GM20431 (cell line): Measurements from ENCODE around the gene GFM1.
"Not testable (repeated sequence)": the region's sequence is repeated elsewhere in the genome, so short reads cannot be mapped to it uniquely, and the experiment has no call there.

Source experiments
- in situ Hi-C: fragments of 300-500 bp; cut with MseI, MboI; formaldehyde crosslinking; loops from one replicate; pipeline ENCODE4 v1.15.0; 2020; ENCODE audit warnings: low sequenced_read_pairs; ENCODE audit not compliant: unreplicated experiment

The GFM1 gene

DNA sequence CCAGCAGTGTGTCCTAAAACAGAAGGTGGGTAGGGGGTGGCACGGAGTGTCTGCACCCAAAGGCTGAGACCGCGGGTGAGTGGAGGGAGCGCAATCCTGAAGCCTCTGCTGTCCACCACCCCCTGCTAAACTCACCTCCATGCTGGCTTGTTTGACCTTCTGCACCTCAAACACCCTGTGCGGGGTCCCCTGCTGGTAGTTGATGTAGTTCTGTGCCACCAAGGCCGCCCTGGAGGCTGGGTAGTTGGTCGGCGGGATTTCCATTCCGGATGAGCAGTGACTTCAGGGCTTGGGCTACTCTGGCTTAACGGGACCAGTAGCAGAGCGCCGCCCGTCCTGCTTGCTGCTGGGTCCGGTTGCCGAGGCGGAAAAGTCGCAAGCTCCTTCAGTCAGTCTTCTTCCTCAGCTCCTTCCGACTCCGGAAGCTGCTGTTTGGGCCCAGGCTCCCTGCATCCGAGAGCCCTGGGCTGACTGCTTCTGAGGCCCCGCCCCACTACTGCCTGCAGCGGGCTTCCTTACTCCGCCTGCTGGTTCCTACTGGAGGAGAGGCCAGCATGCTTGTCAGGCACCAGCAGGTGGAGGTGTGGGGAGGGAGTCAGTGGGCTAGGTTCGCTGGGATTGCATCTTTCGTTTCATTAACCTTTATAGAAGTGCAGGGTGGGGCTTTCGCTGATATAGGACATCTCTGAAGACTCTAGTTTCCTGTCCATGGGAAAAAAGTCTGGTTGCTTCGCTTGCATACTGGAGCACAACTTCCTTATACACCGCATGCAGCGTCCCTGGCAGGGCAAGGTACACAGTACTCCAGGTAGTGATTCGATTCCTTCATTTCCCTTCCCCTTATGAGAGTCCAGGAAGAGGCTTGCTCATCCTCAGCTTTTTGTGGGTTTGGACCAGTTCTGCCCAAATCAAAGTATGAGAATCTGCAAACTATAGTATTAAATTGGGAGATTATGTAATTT, 28.2 kb downstream of the GFM1 start, which contains the start of gene LXN:
TSS of gene LXN (minus strand) at position 434 of the 962 bp plus-strand sequence. CDS start at position 264, 170 bp downstream.
- in situ Hi-C loops: no loop called here

DNA sequence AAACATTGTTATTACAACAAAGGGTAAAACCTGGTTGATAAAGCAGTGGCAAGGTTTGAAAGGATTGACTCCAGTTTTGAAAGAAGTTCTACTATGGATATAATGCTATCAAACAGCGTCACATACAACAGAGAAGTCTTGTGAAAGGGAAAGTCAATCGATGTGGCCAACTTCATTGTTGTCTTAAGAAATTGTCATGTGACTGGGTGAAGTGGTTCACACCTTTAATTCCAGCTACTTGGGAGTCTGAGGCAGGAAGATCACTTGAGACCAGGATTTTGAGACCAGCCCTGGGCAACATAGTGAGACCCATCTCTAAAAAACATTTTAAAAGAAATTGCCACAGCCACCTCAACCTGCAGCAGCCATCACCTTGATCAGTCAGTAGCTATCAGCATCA, 34.4 kb downstream of the GFM1 start:
- in situ Hi-C loops: no loop called here

DNA sequence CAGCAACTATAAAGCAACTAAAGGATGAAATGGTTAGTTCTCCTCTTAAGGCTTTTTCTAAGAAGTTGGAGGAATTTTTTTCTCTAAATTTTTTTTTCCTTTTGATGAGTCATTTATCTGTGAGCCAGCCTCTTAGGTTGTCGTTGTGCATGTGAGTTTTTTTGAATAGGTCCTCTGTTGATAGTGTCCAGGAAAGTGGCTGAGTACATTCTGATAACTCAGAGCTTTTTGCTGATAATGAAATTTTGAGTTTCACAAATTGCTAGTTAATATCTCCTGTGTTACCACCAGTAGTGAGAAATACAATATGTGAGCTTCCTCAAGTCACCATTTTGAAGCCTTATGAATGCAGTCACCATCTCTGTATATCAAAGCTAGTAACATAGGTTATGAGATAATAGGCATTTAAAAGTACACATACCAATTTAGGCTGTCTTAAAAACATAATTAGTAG, 35.2 kb downstream of the GFM1 start:
- in situ Hi-C loops: no loop called here

DNA sequence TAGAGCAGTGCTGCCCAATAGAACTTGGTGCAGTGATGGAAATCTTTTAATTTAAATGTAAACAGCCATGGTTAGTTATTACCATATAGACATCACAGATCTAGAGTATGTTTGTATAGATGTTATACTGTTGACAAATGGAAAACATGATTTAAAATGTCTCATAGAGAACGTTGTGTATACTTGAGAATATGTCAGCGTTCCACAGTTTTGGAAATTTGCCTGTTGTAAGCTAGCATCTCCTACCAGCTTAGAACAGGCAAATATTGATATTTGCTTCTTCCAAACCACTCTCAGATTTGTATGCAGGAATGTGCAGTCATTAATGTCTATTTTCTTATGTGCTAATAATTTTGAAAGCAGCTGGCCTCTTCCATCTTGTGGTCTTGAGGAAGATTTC, 36.5 kb downstream of the GFM1 start:
- in situ Hi-C loops: no loop called here

DNA sequence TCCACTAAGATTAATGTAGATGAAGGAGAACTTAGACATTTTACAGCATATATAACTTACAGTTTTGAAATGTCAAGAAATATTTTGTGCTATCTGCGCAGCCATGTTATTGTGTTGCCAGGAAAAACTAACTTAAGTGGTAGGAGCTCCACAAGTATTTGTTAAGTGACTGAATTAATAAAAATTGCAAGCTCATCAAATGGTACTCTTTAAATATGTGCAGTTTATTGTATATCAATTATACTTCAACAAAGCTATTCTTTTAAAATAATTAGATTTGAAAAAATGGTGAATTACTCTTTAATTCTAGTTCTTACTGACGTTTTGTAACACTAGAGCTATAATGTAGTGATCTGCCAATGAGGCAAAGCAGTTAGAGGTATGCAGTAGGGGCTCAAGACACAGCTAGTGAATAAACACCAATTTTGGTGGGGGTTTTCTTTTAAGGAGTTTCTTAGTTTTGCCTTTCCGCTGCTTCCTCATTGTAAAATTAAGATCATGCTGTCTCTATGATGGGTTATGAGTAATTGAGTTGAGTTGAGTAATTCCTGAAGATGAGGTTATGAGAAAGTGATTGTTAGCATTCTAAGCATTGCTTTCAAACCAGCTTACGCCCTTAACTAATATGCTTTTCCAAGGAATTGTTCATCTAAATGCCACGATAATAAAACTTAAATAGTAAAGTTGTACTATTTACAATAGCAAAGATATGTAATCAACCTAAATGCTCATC, 39.1 kb downstream of the GFM1 start:
- in situ Hi-C loops: no loop called here

DNA sequence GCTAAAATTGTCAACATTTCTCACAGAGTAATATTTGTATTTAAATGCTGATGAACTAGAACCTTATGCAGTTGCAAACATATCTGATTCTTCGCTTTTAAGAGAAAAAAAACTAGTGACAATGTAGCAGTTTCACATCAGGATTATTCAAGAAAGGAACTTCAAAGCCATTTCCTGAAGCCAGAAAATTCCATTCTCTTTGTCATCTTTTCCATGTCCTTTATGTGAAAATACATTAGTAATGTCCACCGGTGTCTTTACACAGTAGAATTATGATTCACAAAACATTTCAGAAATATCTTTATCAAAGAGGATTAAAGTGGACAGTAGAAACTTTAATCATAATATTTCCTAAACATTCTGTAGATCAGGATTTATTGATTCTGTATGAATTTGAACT, 40.8 kb downstream of the GFM1 start:
- in situ Hi-C loops: no loop called here

DNA sequence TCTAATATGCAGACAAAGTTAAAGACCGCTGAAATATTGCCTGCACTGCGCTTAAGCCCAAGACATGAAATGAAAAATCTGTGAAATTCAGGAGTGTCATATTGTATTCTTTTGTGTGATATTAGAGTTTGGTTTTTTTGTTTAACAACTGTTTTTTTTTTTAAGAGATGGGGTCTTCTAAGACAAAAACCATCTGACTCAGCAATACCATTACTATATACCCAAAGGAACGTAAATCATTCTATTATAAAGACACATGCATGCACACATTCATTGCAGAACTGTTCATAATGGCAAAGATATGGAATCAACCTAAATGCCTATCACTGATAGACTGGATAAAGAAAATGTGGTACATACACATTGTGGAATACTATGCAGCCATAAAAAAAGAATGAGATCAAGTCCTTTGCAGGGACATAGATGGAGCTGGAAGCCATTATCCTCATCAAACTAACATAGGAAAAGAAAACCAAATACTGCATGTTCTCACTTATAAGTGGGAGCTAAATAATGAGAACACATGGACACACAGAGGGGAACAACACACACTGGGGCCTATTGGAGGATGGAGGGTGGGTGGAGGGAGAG, 49.6 kb downstream of the GFM1 start:
- in situ Hi-C loops: not testable (repeated sequence)

DNA sequence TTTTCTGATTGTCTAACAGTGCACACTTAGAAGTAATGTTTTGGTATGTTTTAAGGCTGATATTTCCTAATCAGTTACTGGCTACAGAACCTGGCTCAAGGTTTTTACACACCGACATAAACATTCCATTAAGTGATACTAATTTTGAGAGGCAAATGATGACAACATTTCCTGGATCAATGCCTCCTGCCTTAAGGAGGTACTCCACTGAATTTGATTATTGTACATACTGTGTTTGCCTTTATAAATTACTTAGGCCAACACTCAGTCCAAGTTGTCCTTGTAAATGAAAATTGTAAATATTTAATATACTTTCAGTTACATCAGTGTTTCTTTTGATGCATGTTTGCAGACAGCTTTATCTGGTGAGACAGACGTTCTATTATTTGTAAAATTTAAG, 52.3 kb downstream of the GFM1 start:
- in situ Hi-C loops: no loop called here

DNA sequence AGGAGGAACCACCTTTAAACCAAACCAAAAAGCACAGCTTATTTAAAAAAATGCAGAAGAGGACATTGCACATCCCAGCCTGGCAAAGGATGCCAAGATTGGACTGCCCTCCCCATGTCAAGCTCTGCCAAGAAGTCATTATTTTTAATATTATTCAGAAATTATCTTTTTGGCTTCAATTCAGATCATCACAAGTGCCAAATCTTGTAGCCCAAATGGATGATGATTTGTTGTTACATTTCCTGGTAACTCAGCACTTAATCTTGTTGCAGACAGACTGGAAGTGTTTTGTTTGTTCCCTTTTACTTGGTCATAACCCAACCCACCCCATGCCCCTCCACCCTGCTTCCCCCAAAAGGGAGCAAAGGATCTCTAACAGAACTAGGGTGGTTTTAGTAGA, 56.2 kb downstream of the GFM1 start:
- in situ Hi-C loops: no loop called here

DNA sequence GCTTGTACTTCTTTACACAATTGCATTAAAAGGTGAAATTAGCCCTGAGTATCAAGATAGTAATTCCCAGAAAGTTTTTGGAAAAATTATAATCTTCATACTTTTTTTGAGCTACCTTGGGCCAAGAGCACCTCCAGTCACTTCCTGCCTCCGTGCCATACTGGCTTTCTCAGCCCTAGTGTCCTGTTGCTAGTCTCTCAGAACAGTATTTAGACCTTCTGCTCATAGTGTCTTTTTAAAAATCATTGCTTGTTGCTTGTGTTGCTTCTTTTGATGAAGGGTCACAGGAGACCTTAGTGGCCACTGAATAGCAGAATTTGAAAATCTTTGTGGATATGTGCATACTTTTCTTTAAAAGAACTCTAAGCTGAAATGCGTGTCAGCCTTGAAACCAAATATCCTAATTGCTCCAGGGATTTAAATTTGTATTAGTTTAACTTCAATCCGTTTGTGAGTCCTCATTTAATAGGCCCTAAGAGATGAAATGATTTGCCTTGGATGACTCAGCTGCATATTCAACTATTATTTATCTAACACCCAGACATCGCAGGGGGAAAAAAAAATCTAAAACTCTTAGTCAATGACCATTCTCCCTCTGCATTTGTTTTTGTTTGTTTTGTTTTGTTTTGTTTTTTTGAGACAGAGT, 57.2 kb downstream of the GFM1 start:
- in situ Hi-C loops: no loop called here

DNA sequence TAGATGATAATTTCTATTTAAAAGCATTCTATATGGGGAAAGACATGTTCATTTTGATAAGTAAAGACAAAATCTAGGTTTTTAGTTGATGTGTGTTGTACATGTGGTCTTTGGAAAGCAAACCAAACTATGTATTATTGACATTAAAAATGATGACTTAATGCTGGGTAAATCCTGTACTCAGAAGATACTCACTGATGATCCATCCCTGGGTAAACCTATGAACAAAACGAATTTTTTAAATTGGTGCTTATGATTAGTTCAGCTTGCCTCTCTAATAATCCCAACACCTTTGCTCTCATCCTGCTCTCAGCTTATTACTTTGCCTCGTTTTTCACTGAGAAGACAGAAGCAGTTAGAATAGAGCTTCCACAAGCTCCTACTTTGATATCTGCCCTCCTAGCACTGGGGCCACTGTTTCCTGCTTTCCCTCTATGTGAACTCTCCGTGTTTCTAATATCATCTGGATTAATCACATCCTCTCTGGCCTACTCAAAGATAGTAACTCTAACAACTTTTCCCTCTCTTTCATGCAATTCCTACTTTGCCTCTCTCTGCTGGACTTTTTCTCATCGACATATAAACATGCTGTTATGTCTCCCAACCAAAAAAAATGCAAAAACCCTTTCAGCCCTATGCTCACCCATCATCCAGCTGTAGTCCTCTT, 58.6 kb downstream of the GFM1 start:
- in situ Hi-C loops: no loop called here

DNA sequence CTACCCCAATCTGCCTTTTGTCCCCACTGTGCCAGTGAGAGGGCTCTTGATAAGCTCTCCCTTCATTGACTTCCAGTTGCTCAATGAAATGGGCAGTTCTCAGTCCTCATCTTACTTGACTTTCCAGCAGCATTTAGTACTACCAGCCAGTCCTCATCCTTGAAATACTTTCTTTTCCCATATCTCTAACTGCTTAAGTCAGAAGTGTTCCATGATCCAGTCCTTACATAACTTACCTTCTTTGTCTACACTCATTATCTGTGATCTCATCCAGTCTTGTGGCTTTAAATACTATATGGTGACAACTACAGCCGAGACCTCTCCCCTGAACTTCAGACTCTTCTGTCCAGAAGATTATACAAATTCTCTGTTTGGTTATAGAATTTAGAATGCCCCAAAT, 59.2 kb downstream of the GFM1 start:
- in situ Hi-C loops: no loop called here

DNA sequence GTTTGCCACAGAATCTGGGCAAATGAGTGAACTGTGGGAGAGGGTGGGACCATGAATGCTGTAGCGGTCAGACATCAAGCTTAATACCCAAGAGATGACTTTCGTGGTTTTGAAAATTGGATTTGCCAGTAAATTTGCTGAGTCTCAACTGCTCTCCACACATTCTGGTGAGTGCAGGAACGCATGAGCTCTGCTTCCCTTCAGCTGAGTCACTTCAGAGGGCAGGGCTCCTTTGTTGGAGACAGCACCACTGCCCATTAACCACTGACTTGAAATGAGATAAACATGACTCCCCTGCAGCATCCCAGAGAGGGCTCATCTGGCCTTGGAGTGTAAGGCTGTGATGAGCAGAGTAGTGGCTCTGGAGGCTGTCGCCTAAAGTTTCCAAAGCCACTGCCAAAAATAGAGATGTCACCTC, 65.3 kb downstream of the GFM1 start:
- in situ Hi-C loops: no loop called here

DNA sequence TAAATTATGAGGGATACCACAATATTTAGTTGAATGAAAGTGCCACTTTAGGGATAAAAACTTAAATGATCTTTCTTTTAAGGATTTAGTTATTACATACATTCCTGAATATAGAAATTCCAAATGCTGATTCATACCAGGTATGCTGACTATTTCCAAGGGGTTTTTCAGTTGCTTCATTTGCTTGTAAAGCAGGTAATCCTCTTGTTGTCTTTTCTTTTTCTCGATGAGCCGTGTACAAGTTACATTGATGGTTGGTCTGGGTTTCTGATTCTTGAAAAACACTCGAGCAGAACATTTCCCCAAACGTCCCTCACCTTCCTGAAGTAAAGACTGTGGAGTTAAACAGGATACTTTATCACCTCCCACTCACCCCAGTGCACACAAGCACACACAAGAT, 66.3 kb downstream of the GFM1 start:
- in situ Hi-C loops: no loop called here

DNA sequence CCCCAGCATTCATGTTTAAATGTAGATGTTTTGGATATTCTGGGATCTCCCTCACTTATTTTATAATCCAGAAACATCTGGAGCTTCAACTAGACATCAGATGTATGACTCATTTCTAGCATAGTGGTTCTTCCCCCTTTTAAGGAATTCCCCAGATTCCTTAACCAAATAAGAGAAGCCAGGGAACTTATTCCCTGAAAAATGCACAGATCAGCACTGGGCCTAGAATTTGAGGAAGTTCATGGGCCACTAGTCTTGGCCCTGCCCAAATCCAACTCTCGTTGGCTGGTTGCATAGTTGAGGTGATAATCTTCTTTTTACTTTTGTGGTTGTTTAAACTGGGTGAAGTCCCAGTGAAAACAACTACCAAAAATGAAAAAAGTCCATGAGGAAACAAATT, 67.6 kb downstream of the GFM1 start:
- in situ Hi-C loops: no loop called here

DNA sequence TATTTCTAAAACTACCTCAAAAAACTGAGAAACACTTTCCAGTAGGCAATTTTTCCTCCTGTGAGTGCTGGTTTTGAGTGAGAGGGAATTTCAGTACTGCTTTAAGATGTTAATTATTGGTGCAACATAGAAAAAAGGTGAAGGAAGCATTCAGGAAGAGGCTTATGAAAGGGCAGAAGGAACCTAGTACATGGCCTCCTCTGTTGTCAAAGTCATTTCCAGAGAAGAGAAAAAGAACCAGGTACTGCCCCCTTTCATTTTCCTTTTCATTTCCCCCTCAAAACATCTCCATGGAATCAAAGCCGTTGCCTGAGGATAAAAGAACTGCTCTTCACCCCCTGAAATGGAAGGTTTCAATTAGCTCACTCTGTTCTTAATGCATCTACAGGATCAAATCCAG, 68.1 kb downstream of the GFM1 start:
- in situ Hi-C loops: no loop called here

DNA sequence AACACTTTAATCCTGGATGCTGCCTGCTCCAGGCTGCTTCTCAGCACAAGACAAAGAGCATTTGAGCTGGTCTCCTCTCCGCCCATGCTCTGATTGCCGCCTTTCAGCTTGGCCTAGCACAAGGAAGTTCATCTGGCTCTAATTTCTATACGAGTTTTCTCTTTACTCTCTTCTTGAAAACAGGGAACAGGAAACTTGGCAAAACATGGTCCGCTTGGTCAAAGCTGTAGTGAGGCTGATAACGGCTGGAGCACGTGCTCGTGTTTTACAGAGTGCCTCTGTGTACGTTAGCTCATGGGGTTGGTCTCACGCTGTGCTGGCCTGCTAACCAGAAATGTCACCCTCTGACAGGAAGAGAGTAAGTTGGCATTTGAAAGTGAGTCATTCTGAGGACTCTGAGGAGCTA, 68.8 kb downstream of the GFM1 start:
- in situ Hi-C loops: no loop called here

DNA sequence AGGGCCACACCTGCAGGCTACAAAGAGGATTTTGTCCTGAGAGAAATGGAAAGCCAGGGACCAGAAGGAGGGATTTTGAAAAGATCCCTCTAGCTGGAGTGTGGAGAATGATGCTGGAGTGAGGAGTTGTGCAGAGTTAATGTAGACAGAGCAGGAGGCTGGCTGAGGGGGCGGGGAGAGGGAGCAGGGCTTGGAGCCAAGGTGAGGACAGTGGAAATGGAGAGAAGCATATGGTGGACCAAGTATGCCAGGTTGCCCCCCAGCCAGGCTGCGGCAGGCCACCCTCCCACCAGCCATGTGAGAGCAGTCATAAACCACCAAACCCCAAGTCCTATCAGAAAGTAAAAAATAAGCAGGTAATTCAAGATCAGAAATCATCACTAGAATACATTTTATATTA, 73.2 kb downstream of the GFM1 start:
- in situ Hi-C loops: no loop called here

DNA sequence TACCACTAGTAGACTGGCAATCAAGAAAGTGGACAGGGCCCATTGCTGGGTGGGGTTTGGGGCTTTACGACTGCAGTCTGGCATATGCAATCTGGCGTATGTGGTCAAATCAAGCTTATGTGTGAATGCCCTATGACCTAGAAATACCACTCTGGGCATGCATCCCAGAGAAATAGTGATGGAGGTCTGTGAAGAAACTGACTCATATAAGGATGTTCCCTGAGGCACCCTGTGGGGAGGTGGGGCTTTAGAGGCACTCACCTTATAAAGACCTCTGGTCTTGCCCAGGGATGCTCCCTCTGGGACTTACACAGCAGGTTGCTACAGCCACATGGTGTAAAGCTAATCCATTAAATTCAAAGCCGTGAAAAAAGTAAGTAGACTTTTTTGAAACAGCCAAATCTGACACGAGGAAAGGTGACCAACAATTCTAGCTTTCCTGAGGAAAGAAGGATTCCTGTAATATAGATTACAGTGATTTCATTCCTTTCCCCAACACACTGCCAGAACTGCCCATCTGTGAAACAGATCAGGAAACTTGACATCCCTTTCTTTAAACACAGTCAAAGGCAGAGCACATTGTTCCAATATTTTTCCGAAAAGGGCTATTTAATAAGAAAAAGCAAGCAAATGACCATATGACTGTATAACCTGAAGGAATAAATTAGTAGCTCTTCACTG, 74.3 kb downstream of the GFM1 start:
- in situ Hi-C loops: no loop called here
